WTC11 (cell line): ENCODE measurements around the gene CTNND2.

Source experiments
- CTCF ChIP-seq: fragments of 200-600 bp; IDR thresholded peaks from 2 replicates; pipeline ENCODE4 v1.8.0; 2022; ENCODE audit warnings: antibody characterized with exemption
- USF2 ChIP-seq: sonication (generic); formaldehyde crosslinking; IDR thresholded peaks from 2 replicates; pipeline ENCODE4 v1.8.1; 2023; ENCODE audit warnings: mild to moderate bottlenecking, missing genetic modification reagents, moderate library complexity

- TF ChIP-seq CTCF: no peak
- TF ChIP-seq USF2: no peak
These were observed 2.3 kb upstream of the CTNND2 start for GRCh38 chr5:11906497-11906896.
